Suprapubic skin (tissue), 4 donors: ENCODE measurements around the gene PDE3B. TPM values are rescaled to one million over a fixed set of nuclear protein-coding genes. Genes with fewer than 3 reads are reported as not detected.

Source experiments
- DNase-seq, 2 donors: peaks; one replicate each; pipeline ENCODE4 v3.0.0-alpha.2; 2019; ENCODE audit warnings: low spot score in 2 of 2
- H3K27ac ChIP-seq: fragments of 200-600 bp; sonication (generic); one replicate; pipeline ENCODE4 v1.5.1; 2019
- H3K27me3 ChIP-seq: fragments of 200-600 bp; sonication (generic); one replicate; pipeline ENCODE4 v1.5.1; 2019
- H3K36me3 ChIP-seq: fragments of 200-600 bp; sonication (generic); one replicate; pipeline ENCODE4 v1.5.1; 2019
- H3K4me1 ChIP-seq: fragments of 200-600 bp; sonication (generic); one replicate; pipeline ENCODE4 v1.5.1; 2019
- H3K4me3 ChIP-seq: fragments of 200-600 bp; sonication (generic); one replicate; pipeline ENCODE4 v1.5.1; 2019; ENCODE audit warnings: mild to moderate bottlenecking
- H3K9me3 ChIP-seq: fragments of 200-600 bp; sonication (generic); one replicate; pipeline ENCODE4 v1.5.1; 2019
- EP300 ChIP-seq: sonication (generic); formaldehyde crosslinking; IDR thresholded peaks from one replicate; pipeline ENCODE4 v1.6.1; 2017; ENCODE audit warnings: antibody characterized with exemption
- POLR2A ChIP-seq, 2 donors: fragments of 450-650 bp; IDR thresholded peaks; one replicate each; pipeline ENCODE4 v1.6.1; 2017; ENCODE audit warnings: antibody characterized with exemption in 2 of 2, mild to moderate bottlenecking in 2 of 2, moderate library complexity in 2 of 2
- POLR2AphosphoS5 ChIP-seq, 3 donors: sonication (generic); formaldehyde crosslinking; IDR thresholded peaks; one replicate each; pipeline ENCODE4 v1.6.1; 2017; ENCODE audit warnings: antibody characterized with exemption in 3 of 3
- WGBS: methylation state at CpG from one replicate; pipeline ENCODE4 v1.1.5; 2018; 5-methylcytosine and 5-hydroxymethylcytosine counted together
- total RNA-seq, 4 donors: library from RNA; depleted of rRNA; stranded (reverse); fragments of >200 nt; gene quantifications; one replicate each; pipeline ENCODE4 v1.1.0, GENCODE V29; 2016
- TF ChIP-seq, protein P1 (sequence below), 2 donors: fragments of 200-600 bp in 1 of 2; fragments of 450-650 bp in 1 of 2; sonication (generic) in 1 of 2; IDR thresholded peaks; one replicate each; pipeline ENCODE4 v1.5.1; 2016 to 2019; ENCODE audit warnings: antibody characterized with exemption in 2 of 2, mild to moderate bottlenecking in 1 of 2, moderate library complexity in 1 of 2

Gene PDE3B
- total RNA-seq, 4 donors from 2014 or later, result 1.9 to 6.8 (median 2.7) TPM

DNA sequence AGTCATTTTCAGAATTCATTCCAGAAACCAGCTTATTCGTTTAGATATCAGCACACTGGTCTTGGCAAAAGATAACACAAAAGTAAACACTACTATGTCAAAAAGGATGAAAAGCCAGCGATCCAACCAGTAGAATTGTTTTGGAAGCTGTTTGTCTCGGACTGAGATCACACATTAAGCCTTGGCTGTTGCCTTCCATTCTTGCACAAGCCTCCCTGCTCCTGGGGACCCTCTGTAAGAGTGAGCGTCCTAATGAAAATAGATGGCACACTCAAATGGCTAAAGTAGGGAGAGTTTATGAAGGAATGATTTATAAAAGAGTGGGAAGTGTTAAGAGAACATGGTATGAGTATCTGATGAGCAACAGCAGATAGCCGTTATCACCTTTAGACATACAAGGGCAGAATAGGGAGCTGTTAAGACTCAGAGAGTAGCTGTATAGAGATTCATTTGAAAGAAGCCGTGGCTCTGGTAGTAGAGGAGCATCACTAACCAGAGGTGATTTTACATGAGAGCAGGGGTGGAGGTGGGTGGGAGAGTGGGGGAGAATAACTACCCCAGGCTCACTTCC, 25.2 kb downstream of the PDE3B start:
- Histone ChIP-seq H3K4me1 (no peaks in the 10 kb centered on the region), H3K9me3 (no peaks in the 10 kb centered on the region), H3K36me3 (no peaks in the 10 kb centered on the region), H3K27ac (no peak overlapping the region), H3K4me3 (no peak overlapping the region), H3K27me3 (no peaks in the 10 kb centered on the region)
- no peak for DNase-seq
- TF ChIP-seq, protein P1, sequence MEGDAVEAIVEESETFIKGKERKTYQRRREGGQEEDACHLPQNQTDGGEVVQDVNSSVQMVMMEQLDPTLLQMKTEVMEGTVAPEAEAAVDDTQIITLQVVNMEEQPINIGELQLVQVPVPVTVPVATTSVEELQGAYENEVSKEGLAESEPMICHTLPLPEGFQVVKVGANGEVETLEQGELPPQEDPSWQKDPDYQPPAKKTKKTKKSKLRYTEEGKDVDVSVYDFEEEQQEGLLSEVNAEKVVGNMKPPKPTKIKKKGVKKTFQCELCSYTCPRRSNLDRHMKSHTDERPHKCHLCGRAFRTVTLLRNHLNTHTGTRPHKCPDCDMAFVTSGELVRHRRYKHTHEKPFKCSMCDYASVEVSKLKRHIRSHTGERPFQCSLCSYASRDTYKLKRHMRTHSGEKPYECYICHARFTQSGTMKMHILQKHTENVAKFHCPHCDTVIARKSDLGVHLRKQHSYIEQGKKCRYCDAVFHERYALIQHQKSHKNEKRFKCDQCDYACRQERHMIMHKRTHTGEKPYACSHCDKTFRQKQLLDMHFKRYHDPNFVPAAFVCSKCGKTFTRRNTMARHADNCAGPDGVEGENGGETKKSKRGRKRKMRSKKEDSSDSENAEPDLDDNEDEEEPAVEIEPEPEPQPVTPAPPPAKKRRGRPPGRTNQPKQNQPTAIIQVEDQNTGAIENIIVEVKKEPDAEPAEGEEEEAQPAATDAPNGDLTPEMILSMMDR (IDR thresholded peaks at IDR 0.05), result no peak
- TF ChIP-seq POLR2AphosphoS5 (IDR thresholded peaks at IDR 0.05), result no peak
- WGBS, result 72% methylated on average over 6 of the region's 6 CpGs

DNA sequence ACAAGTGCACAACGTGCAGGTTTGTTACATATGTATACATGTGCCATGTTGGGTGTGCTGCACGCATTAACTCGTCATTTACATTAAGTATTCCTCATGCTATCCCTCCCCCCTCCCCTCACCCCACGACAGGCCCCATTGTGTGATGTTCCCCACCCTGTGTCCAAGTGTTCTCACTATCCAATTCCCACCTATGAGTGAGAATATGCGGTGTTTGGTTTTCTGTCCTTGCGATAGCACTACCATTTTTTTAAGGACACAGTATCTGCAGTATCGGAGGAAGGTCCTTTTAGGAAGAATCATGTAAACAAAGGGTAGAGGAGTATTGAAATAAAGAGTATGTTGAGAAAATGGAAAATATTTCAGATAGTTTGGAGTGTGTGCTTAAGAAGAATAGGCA, 25.9 kb downstream of the PDE3B start:
- Histone ChIP-seq H3K27ac (no peak overlapping the region), H3K27me3 (no peaks in the 10 kb centered on the region), H3K4me3 (no peak overlapping the region), H3K36me3 (no peaks in the 10 kb centered on the region), H3K9me3 (no peaks in the 10 kb centered on the region), H3K4me1 (no peaks in the 10 kb centered on the region)
- WGBS, result 83% methylated on average over 7 of the region's 7 CpGs
- no peak for TF ChIP-seq EP300
- no peak for DNase-seq

DNA sequence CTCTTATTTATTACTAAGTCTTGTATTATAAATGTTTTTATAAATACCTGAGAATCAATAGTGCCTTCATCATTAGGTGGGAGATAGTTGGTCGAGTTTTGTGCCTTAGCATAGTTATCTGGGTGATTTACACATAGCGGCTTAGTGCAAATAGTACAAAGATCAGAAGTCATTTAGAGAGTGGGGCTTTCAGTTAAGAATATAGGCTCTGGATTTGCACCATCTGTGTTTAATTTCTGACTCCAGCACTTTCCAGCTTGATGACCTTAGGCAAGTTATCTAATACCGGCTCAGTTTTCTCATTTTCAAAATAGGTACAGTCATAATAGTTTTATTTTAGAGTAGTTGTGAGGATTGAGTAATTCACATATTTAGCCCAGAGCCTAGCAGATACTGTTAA, 26.4 kb downstream of the PDE3B start:
- Histone ChIP-seq H3K36me3 (no peaks in the 10 kb centered on the region), H3K4me1 (no peaks in the 10 kb centered on the region), H3K27ac (no peak overlapping the region), H3K4me3 (no peak overlapping the region), H3K27me3 (no peaks in the 10 kb centered on the region), H3K9me3 (no peaks in the 10 kb centered on the region)
- WGBS, result 59% methylated on average over 3 of the region's 3 CpGs
- DNase-seq, result no peak
- TF ChIP-seq POLR2A (IDR thresholded peaks at IDR 0.05) (no peak), POLR2AphosphoS5 (IDR thresholded peaks at IDR 0.05) (no peak), EP300 (no peak)
- TF ChIP-seq, protein P1 (IDR thresholded peaks at IDR 0.05), result no peak

DNA sequence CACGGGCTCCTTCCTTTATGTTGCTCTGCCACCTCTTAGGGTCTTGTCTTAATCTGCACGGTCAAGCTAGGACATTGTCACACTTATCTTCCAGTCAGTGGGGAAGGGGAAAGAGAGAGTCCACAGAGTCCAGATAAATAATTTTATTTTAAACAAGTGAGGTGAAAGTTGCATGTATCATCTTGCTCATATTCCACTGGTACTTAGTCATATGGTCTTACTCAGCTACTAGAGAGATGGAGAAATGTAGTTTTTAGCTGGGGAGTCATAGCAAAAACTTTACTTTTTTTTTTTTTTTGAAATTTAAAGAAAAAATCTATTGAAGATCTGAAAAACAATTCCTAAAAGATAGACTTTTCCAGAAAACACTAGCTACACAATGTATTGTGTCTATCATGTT, 29.0 kb downstream of the PDE3B start:
- Histone ChIP-seq H3K4me3 (no peak overlapping the region), H3K4me1 (no peaks in the 10 kb centered on the region), H3K36me3 (no peaks in the 10 kb centered on the region), H3K27me3 (no peaks in the 10 kb centered on the region), H3K9me3 (no peaks in the 10 kb centered on the region), H3K27ac (no peak overlapping the region)
- TF ChIP-seq POLR2A (IDR thresholded peaks at IDR 0.05) (no peak), EP300 (no peak), POLR2AphosphoS5 (IDR thresholded peaks at IDR 0.05) (no peak)
- TF ChIP-seq, protein P1 (IDR thresholded peaks at IDR 0.05), result no peak
- no peak for DNase-seq
- 93% methylated on average over 2 of the region's 2 CpGs for WGBS

DNA sequence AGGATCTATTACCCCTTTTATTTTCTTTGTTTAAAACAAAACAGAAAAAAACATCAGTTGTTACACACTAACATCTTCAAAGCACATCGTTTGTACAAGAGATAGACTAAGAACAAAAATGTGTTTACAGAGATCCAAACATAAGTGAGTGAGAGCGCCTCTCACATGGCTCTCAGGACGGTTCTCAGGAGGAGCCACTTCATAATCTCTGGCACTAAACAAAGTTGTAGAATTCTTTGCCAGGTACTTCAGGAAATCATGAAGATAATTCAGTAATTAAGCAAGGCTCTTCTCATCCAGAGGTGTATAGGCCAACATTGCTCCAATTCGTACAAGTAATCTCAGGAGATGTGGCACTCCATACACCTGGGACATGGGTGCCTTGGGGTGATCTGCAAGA, 29.8 kb downstream of the PDE3B start:
- Histone ChIP-seq H3K27ac (no peak overlapping the region), H3K4me3 (no peak overlapping the region), H3K9me3 (no peaks in the 10 kb centered on the region), H3K4me1 (no peaks in the 10 kb centered on the region), H3K36me3 (no peaks in the 10 kb centered on the region), H3K27me3 (no peaks in the 10 kb centered on the region)
- no peak for TF ChIP-seq POLR2AphosphoS5 (IDR thresholded peaks at IDR 0.05)
- no peak for TF ChIP-seq POLR2A (IDR thresholded peaks at IDR 0.05)
- no peak for TF ChIP-seq EP300
- TF ChIP-seq, protein P1 (IDR thresholded peaks at IDR 0.05), result no peak
- WGBS, result 76% methylated on average over 4 of the region's 4 CpGs
- DNase-seq, result no peak

DNA sequence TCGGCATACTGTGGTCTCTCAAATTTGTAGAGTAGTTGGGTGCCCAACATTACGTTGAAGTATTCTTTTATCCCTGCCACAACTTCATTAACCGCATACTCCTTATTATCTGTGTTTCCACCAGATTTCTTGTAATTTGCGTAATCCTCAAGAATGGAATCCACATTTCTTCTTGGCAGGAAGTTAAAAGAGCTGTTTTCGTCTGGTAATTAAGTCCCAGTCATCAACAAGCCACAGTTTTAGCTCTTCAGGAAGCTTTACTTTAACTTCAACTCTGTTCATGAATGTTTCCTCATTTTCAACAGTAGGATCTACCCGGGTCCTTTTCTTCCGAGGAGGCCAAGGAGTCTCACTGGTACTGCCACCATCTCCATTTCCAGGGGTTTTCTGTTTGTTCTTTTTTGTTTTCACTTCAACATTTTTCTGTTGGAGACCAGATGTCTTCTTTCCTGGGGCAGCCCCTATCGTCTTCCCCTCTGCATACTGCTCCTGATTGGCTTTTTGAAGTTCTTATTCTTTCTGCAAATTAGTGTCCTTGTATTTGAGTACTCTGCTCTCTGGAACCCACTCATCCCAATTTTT, 30.3 kb downstream of the PDE3B start:
- H3K27me3 ChIP-seq, result no peaks in the 10 kb centered on the region
- H3K4me1 ChIP-seq, result no peaks in the 10 kb centered on the region
- no peak overlapping the region for H3K27ac ChIP-seq
- 51% methylated on average over 8 of the region's 8 CpGs for WGBS
- H3K36me3 ChIP-seq, result no peaks in the 10 kb centered on the region
- TF ChIP-seq POLR2A (IDR thresholded peaks at IDR 0.05) (no peak), EP300 (no peak), POLR2AphosphoS5 (IDR thresholded peaks at IDR 0.05) (no peak)
- TF ChIP-seq, protein P1 (IDR thresholded peaks at IDR 0.05), result no peak
- no peaks in the 10 kb centered on the region for H3K9me3 ChIP-seq
- no peak overlapping the region for H3K4me3 ChIP-seq
- DNase-seq, result no peak
